H9 (cell line): ENCODE data around the gene FBLN7. TPM values are rescaled to one million over a fixed set of nuclear protein-coding genes. Genes with fewer than 3 reads are reported as not detected.

Source experiments
- DNase-seq: peaks from one replicate; pipeline ENCODE4 v3.0.0-alpha.2; 2017
- H2AFZ ChIP-seq: one replicate; pipeline ENCODE4 v1.6.1; 2013; ENCODE audit warnings: mild to moderate bottlenecking, low read length, control low read depth, moderate library complexity
- H2AK5ac ChIP-seq: 2 replicates; pipeline ENCODE4 v1.6.1; 2013; ENCODE audit warnings: low read length, control low read depth, mixed read lengths; ENCODE audit not compliant: insufficient read length
- H2BK120ac ChIP-seq: one replicate; pipeline ENCODE4 v1.6.1; 2013; ENCODE audit warnings: low read depth, mild to moderate bottlenecking, low read length, control low read depth, inconsistent platforms; ENCODE audit not compliant: poor library complexity, severe bottlenecking
- H2BK12ac ChIP-seq: 2 replicates; pipeline ENCODE4 v1.6.1; 2013; ENCODE audit warnings: low read length, control low read depth, mixed read lengths, low read depth; ENCODE audit not compliant: insufficient read length
- H2BK15ac ChIP-seq: 2 replicates; pipeline ENCODE4 v1.6.1; 2013; ENCODE audit warnings: low read depth, low read length, control low read depth
- H2BK20ac ChIP-seq: one replicate; pipeline ENCODE4 v1.6.1; 2013; ENCODE audit warnings: low read depth, mild to moderate bottlenecking, low read length, control low read depth, inconsistent platforms; ENCODE audit not compliant: poor library complexity, severe bottlenecking
- H2BK5ac ChIP-seq: 2 replicates; pipeline ENCODE4 v1.6.1; 2013; ENCODE audit warnings: low read length, control low read depth, mixed read lengths; ENCODE audit not compliant: insufficient read length
- H3K14ac ChIP-seq: 2 replicates; pipeline ENCODE4 v1.6.1; 2013; ENCODE audit warnings: low read length, control low read depth; ENCODE audit not compliant: insufficient read depth
- H3K18ac ChIP-seq: 2 replicates; pipeline ENCODE4 v1.6.1; 2013; ENCODE audit warnings: low read depth, mild to moderate bottlenecking, mixed read lengths, low read length, control low read depth; ENCODE audit not compliant: insufficient read length
- H3K23ac ChIP-seq: 2 replicates; pipeline ENCODE4 v1.6.1; 2013; ENCODE audit warnings: low read length, control low read depth, mixed read lengths, low read depth; ENCODE audit not compliant: insufficient read length
- H3K23me2 ChIP-seq: 2 replicates; pipeline ENCODE4 v1.6.1; 2013; ENCODE audit warnings: low read depth, mild to moderate bottlenecking, mixed read lengths, low read length, control low read depth; ENCODE audit not compliant: insufficient read length, poor library complexity, severe bottlenecking
- H3K27ac ChIP-seq: 2 replicates; pipeline ENCODE4 v1.5.1; 2013; ENCODE audit warnings: low read length, control low read depth, mixed read lengths, low read depth; ENCODE audit not compliant: insufficient read length
- H3K27me3 ChIP-seq: 2 replicates; pipeline ENCODE4 v1.6.1; 2013; ENCODE audit warnings: low read length, control low read depth, inconsistent platforms; ENCODE audit not compliant: insufficient read depth
- H3K4ac ChIP-seq: 2 replicates; pipeline ENCODE4 v1.6.1; 2013; ENCODE audit warnings: low read depth, mild to moderate bottlenecking, control low read depth, inconsistent platforms, low read length, moderate library complexity
- H3K4me1 ChIP-seq: 2 replicates; pipeline ENCODE4 v1.6.1; 2013; ENCODE audit warnings: low read length, control low read depth, inconsistent platforms; ENCODE audit not compliant: insufficient read depth
- H3K4me2 ChIP-seq: 2 replicates; pipeline ENCODE4 v1.6.1; 2013; ENCODE audit warnings: low read length, control low read depth, mixed read lengths; ENCODE audit not compliant: insufficient read length, insufficient read depth
- H3K56ac ChIP-seq: 2 replicates; pipeline ENCODE4 v1.6.1; 2013; ENCODE audit warnings: low read depth, mild to moderate bottlenecking, mixed read lengths, low read length, control low read depth; ENCODE audit not compliant: insufficient read length
- H3K79me1 ChIP-seq: 2 replicates; pipeline ENCODE4 v1.6.1; 2013; ENCODE audit warnings: low read depth, mild to moderate bottlenecking, moderate library complexity, low read length, control low read depth, inconsistent platforms; ENCODE audit not compliant: insufficient read depth, poor library complexity, severe bottlenecking
- H3K79me2 ChIP-seq: 2 replicates; pipeline ENCODE4 v1.6.1; 2013; ENCODE audit warnings: low read length, control low read depth, inconsistent platforms; ENCODE audit not compliant: insufficient read depth
- H3K9ac ChIP-seq: 2 replicates; pipeline ENCODE4 v1.6.1; 2013; ENCODE audit warnings: low read length, control low read depth, mixed read lengths; ENCODE audit not compliant: insufficient read length; ENCODE audit errors: extremely low read depth
- H3K9me3 ChIP-seq: one replicate; pipeline ENCODE4 v1.6.1; 2013; ENCODE audit warnings: low read depth, low read length, inconsistent platforms; ENCODE audit not compliant: control insufficient read depth
- H3T11ph ChIP-seq: one replicate; pipeline ENCODE4 v1.6.1; 2013; ENCODE audit warnings: mild to moderate bottlenecking, low read length, control low read depth, inconsistent platforms
- H4K20me1 ChIP-seq: one replicate; pipeline ENCODE4 v1.6.1; 2013; ENCODE audit not compliant: control insufficient read depth, insufficient read length, insufficient read depth
- H4K5ac ChIP-seq: 2 replicates; pipeline ENCODE4 v1.6.1; 2013; ENCODE audit warnings: low read depth, mild to moderate bottlenecking, mixed read lengths, low read length, control low read depth; ENCODE audit not compliant: insufficient read length
- H4K8ac ChIP-seq: replicated peaks from 2 replicates; pipeline ENCODE4 v1.6.1; 2013; ENCODE audit warnings: low read length, control low read depth, mixed read lengths, low read depth; ENCODE audit not compliant: insufficient read length
- H4K91ac ChIP-seq: 2 replicates; pipeline ENCODE4 v1.6.1; 2013; ENCODE audit warnings: low read depth, mild to moderate bottlenecking, moderate library complexity, mixed read lengths, low read length, control low read depth; ENCODE audit not compliant: insufficient read length
- H3K27ac Mint-ChIP-seq, 3 experiments: 2 replicates in 2 of 3; 3 replicates in 1 of 3; pipeline ENCODE4 v1.8.0; 2020 to 2021; ENCODE audit warnings: mixed read lengths in 3 of 3, mild to moderate bottlenecking in 1 of 3, moderate library complexity in 1 of 3
- H3K27me3 Mint-ChIP-seq: 2 replicates; pipeline ENCODE4 v1.8.0; 2021; ENCODE audit warnings: low read depth, mild to moderate bottlenecking, moderate library complexity, mixed read lengths
- H3K36me3 Mint-ChIP-seq, 3 experiments: 2 replicates in 2 of 3; 3 replicates in 1 of 3; pipeline ENCODE4 v1.8.0; 2020 to 2021; ENCODE audit warnings: low read depth in 3 of 3, mixed read lengths in 3 of 3; ENCODE audit not compliant: insufficient read depth in 1 of 3
- H3K4me1 Mint-ChIP-seq, 2 experiments: 2 replicates each; pipeline ENCODE4 v1.8.0; 2020; ENCODE audit warnings: mixed read lengths in 2 of 2
- H3K4me3 Mint-ChIP-seq, 2 experiments: 2 replicates in 1 of 2; 3 replicates in 1 of 2; pipeline ENCODE4 v1.8.0; 2020 to 2021; ENCODE audit warnings: mild to moderate bottlenecking in 2 of 2, mixed read lengths in 2 of 2, moderate library complexity in 1 of 2
- H3K9me3 Mint-ChIP-seq, 2 experiments: 2 replicates in 1 of 2; 3 replicates in 1 of 2; pipeline ENCODE4 v1.8.0; 2020; ENCODE audit warnings: mild to moderate bottlenecking in 2 of 2, mixed read lengths in 2 of 2, moderate library complexity in 1 of 2
- CTCF ChIP-seq: fragments of 200-600 bp; sonication (generic); conservative IDR thresholded peaks from 3 replicates; pipeline ENCODE4 v1.8.0; 2021; ENCODE audit warnings: antibody characterized with exemption, mild to moderate bottlenecking
- WGBS: extraction: QIAGEN DNeasy Blood & Tissue Kit; methylation state at CpG from one replicate; pipeline ENCODE4 v1.1.7; 2013; ENCODE audit warnings: missing lambda C conversion rate, low lambda C conversion rate, mixed read lengths; ENCODE audit not compliant: insufficient read length; ENCODE audit errors: extremely low coverage; 5-methylcytosine and 5-hydroxymethylcytosine counted together
- total RNA-seq: library from RNA; stranded (reverse); gene quantifications from 2 replicates; pipeline ENCODE4 v1.2.1, GENCODE V29; 2021

Gene FBLN7
- total RNA-seq, 1 experiment from 2014 or later, result 1.3 TPM

GRCh38 chr2:112181571-112182290 lies 43.5 kb downstream of the FBLN7 start:
- Histone ChIP-seq H3K4ac (no peak overlapping the region), H3K23me2 (peaks cover 6% of the 10 kb centered on the region), H2BK5ac (no peak overlapping the region), H4K91ac (no peak overlapping the region), H3K4me2 (peak overlapping the region; percentile 47), H4K8ac (no peak overlapping the region), H3K18ac (no peak overlapping the region), H2AFZ (no peak overlapping the region), H2AK5ac (no peak overlapping the region), H3K23ac (no peak overlapping the region), H3K27ac (no peak overlapping the region), H3K9me3 (no peaks in the 10 kb centered on the region), H2BK120ac (no peak overlapping the region), H3K79me2 (no peaks in the 10 kb centered on the region), H3K14ac (no peak overlapping the region), H4K20me1 (no peaks in the 10 kb centered on the region), H2BK20ac (no peak overlapping the region), H3K79me1 (no peaks in the 10 kb centered on the region), H4K5ac (no peak overlapping the region), H3K9ac (no peak overlapping the region), H2BK15ac (no peak overlapping the region), H3T11ph (no peak overlapping the region), H3K56ac (no peak overlapping the region), H3K4me1 (no peaks in the 10 kb centered on the region), H2BK12ac (no peak overlapping the region), H3K27me3 (no peaks in the 10 kb centered on the region; the same call in 1 of the 2 replicates)
- H3K9me3 Mint-ChIP-seq, result peaks cover 3 to 11% of the 10 kb centered on the region in 2 experiments; a peak in 4 of 5 replicates
- H3K27me3 Mint-ChIP-seq, result peaks cover 22% of the 10 kb centered on the region
- no CpG with 5 or more reads among the region's 54 CpGs for WGBS
- H3K36me3 Mint-ChIP-seq, result no peaks in the 10 kb centered on the region; a peak in 3 of 7 replicates
- H3K4me1 Mint-ChIP-seq, result no peaks in the 10 kb centered on the region
- peak overlapping the region in 1 of 2 experiments; percentile 20; a peak in 2 of 5 replicates for H3K4me3 Mint-ChIP-seq
- H3K27ac Mint-ChIP-seq, result peak overlapping the region in 1 of 3 experiments; percentile 50; a peak in 1 of 7 replicates
- no peak for TF ChIP-seq CTCF
- DNase-seq, result peak; percentile 64
